Bronchial epithelial cell (primary cell): ENCODE data around the gene TAS1R1. TPM values are rescaled to one million over a fixed set of nuclear protein-coding genes. Genes with fewer than 3 reads are reported as not detected.

ENCODE experiments used
- DNase-seq: peaks from one replicate; pipeline ENCODE4 v3.0.0-alpha.2; 2010; ENCODE audit warnings: low read depth
- FAIRE-seq: peaks from 2 replicates; lab custom pipeline; 2011; peaks lifted over from hg19 to GRCh38; lab: Jason Lieb, UNC
- H3K27me3 ChIP-seq: 2 replicates; pipeline ENCODE4 v1.5.1; 2011; ENCODE audit warnings: low read length; ENCODE audit not compliant: control insufficient read depth, insufficient read depth
- H3K36me3 ChIP-seq: 2 replicates; pipeline ENCODE4 v1.5.1; 2011; ENCODE audit warnings: low read length; ENCODE audit not compliant: control insufficient read depth, insufficient read depth
- H3K4me3 ChIP-seq: 2 replicates; pipeline ENCODE4 v1.5.1; 2011; ENCODE audit warnings: mild to moderate bottlenecking, low read depth, low read length, control low read depth
- CTCF ChIP-seq: IDR thresholded peaks from 2 replicates; pipeline ENCODE4 v1.5.1; 2011; ENCODE audit warnings: mild to moderate bottlenecking, moderate library complexity, low read length, control low read depth, inconsistent platforms; ENCODE audit not compliant: insufficient read depth, severe bottlenecking
- total RNA-seq: library from RNA; depleted of rRNA; stranded (reverse); fragments of >200 nt; gene quantifications from 2 replicates; pipeline ENCODE4 v1.2.1, GENCODE V29; 2014

TAS1R1 gene
- total RNA-seq, 1 donor from 2014 or later: not detected

DNA sequence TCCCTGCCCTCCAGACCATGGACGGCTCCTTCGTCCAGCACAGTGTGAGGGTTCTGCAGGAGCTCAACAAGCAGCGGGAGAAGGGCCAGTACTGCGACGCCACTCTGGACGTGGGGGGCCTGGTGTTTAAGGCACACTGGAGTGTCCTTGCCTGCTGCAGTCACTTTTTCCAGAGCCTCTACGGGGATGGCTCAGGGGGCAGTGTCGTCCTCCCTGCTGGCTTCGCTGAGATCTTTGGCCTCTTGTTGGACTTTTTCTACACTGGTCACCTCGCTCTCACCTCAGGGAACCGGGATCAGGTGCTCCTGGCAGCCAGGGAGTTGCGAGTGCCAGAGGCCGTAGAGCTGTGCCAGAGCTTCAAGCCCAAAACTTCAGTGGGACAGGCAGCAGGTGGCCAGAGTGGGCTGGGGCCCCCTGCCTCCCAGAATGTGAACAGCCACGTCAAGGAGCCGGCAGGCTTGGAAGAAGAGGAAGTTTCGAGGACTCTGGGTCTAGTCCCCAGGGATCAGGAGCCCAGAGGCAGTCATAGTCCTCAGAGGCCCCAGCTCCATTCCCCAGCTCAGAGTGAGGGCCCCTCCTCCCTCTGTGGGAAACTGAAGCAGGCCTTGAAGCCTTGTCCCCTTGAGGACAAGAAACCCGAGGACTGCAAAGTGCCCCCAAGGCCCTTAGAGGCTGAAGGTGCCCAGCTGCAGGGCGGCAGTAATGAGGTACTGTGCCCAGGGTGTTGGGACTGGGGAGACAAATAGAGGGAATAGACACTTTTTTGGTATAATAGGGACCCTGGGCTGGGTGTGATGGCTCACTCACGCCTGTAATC lies 25.7 kb downstream of the TAS1R1 start:
- H3K27me3 ChIP-seq: no peaks in the 10 kb centered on the region
- H3K36me3 ChIP-seq: no peaks in the 10 kb centered on the region
- FAIRE-seq (no peak), DNase-seq (no peak)
- peak; percentile 13 for TF ChIP-seq CTCF
- H3K4me3 ChIP-seq: peak overlapping the region; percentile 88

- Histone ChIP-seq H3K27me3 (no peaks in the 10 kb centered on the region), H3K4me3 (no peak overlapping the region), H3K36me3 (peaks cover 1% of the 10 kb centered on the region)
- DNase-seq (peak; percentile 94), FAIRE-seq (peak; percentile 60)
- TF ChIP-seq CTCF: no peak
These were observed 26.6 kb downstream of the TAS1R1 start for GRCh38 chr1:6581561-6582305.

DNA sequence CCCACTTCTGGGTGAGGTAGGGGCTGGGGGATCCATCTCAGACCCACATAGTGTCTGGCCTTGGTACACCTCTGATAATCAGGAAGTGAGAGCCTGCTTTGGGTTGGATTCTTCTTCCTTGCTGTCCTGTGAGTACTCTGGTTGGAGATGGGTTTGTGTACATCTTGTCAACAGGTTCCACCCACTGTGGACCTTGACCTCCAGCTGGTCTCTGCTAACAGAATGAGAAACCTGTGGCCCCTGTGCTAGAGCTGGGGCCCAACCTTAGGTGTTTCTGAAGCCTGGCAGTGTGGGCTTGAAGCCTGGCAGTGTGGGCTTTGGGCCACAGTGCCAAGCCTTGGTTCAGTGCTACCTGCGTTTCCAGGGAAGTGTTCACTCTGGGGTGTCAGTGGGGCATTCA lies 27.3 kb downstream of the TAS1R1 start:
- Histone ChIP-seq H3K36me3 (peaks cover 4% of the 10 kb centered on the region), H3K4me3 (no peak overlapping the region), H3K27me3 (no peaks in the 10 kb centered on the region)
- FAIRE-seq (no peak), DNase-seq (no peak)
- TF ChIP-seq CTCF: no peak

DNA sequence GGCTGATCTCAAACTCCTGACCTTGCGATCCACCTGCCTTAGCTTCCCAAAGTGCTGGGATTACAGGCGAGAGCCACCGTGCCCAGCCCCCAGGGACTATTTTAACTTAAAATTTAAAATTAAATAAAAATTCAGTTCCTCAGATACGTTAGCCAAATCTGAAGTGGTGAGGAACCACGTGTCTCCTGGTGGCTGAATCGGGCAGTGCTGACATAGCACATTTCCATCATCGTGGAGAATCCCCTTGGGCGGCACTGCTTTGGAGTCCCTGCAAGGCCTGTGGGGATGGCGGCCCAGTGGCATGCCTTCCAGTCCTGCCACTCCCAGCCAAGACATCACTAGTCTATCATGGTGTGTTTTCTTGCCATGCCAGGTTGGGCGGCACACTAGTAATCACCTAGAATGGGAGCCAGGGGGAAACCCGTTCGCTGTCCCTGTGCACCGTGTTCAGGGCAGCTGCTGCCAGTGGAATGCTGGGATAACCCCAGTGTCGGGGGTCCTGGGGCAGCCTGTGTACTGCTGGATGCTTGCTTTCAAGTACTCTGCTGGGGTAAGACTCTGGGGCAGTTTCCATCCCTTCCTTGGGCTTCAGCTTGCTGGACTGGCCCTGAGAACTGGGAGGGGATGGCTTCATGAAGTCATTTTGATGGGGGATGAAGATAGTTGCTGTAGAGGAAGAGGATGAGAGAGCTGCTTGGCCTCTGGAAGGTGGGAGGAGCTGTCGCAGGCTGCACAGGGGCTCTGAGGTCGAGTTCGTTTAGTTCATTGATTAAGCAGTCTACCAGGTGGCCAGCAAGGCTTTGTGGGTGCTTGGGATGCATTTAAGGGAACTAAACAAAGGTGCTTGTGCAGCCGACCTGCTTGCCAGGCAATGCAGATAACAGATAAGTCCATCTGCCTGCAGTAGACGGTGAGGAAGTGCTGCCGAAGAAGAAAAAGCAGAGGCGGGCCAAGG lies 29.3 kb downstream of the TAS1R1 start:
- FAIRE-seq: no peak
- DNase-seq: no peak
- H3K4me3 ChIP-seq: no peak overlapping the region
- H3K27me3 ChIP-seq: no peaks in the 10 kb centered on the region
- TF ChIP-seq CTCF: no peak
- H3K36me3 ChIP-seq: peaks cover 12% of the 10 kb centered on the region

DNA sequence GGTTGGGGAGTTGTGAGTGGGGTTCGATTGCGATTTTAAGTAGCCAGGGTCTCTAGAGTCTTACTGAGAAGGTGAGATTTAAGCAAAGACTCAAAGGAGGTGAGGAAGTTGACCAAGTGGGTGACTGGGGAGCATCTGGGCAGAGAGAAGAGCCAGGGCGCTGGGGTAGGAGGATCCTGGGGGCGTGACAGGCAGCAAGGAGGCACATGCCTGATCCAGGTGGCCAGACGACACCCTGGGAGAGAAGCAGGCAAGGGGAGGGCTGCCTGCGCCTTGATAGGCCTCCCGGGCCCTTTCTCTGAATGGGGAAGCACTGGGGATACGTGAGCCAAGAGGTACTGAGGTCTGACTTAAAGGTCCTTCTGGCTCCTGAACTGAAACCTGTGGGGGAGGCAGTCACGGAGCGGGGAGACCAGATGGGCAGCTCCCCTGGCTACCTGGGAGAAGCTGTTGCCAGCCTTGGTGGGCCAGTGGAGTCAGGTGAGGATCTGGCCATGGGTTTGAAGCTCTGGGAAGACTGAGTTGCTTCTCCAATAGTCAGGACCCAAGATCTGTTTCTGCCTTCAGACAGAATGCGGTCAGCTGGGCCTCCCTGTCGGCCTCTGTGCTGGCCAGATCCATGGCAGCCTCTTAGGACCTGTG lies 30.1 kb downstream of the TAS1R1 start:
- no peak for DNase-seq
- no peak for FAIRE-seq
- no peak for TF ChIP-seq CTCF
- H3K4me3 ChIP-seq: no peak overlapping the region
- H3K27me3 ChIP-seq: no peaks in the 10 kb centered on the region
- H3K36me3 ChIP-seq: peaks cover 13% of the 10 kb centered on the region
